GM23338 (cell line): ENCODE measurements around the gene UBL7. TPM values are rescaled to one million over a fixed set of nuclear protein-coding genes. Genes with fewer than 3 reads are reported as not detected.

Experiments
- ATAC-seq: fragments of 200-7000 bp; cut with Tn5 transposase; 3 replicates; pipeline ENCODE4 v1.9.1; 2020
- DNase-seq: peaks from one replicate; pipeline ENCODE4 v3.0.0-alpha.2; 2015; ENCODE audit warnings: low spot score
- H2AFZ ChIP-seq: fragments of 200-600 bp; sonication (generic); 2 replicates; pipeline ENCODE4 v1.8.0; 2016; ENCODE audit warnings: antibody characterized with exemption, mild to moderate bottlenecking, moderate library complexity
- H3F3A ChIP-seq: fragments of 200-600 bp; sonication (generic); replicated peaks from 2 replicates; pipeline ENCODE4 v1.8.0; 2017; ENCODE audit warnings: antibody characterized with exemption, mixed run types, low read depth
- H3K27ac ChIP-seq: fragments of 200-600 bp; sonication (generic); 2 replicates; pipeline ENCODE4 v1.6.1; 2016; ENCODE audit warnings: low read depth
- H3K27me3 ChIP-seq: fragments of 200-600 bp; sonication (generic); 2 replicates; pipeline ENCODE4 v1.8.0; 2016; ENCODE audit warnings: mild to moderate bottlenecking, mixed run types, moderate library complexity; ENCODE audit not compliant: insufficient read depth
- H3K36me3 ChIP-seq: fragments of 200-600 bp; sonication (generic); 2 replicates; pipeline ENCODE4 v1.8.0; 2016; ENCODE audit warnings: mild to moderate bottlenecking; ENCODE audit not compliant: insufficient read depth
- H3K4me1 ChIP-seq: fragments of 200-600 bp; sonication (generic); 2 replicates; pipeline ENCODE4 v1.8.0; 2016; ENCODE audit warnings: mild to moderate bottlenecking, moderate library complexity; ENCODE audit not compliant: insufficient read depth
- H3K4me2 ChIP-seq: fragments of 200-600 bp; sonication (generic); 2 replicates; pipeline ENCODE4 v1.7.1; 2017; ENCODE audit warnings: mixed run types
- H3K4me3 ChIP-seq: fragments of 200-600 bp; sonication (generic); 2 replicates; pipeline ENCODE4 v1.6.1; 2016; ENCODE audit warnings: mixed run types
- H3K79me2 ChIP-seq: fragments of 200-600 bp; sonication (generic); replicated peaks from 2 replicates; pipeline ENCODE4 v1.8.0; 2017; ENCODE audit warnings: mild to moderate bottlenecking; ENCODE audit not compliant: insufficient read depth
- H3K9me2 ChIP-seq: fragments of 200-600 bp; sonication (generic); 2 replicates; pipeline ENCODE4 v1.8.0; 2017; ENCODE audit not compliant: insufficient read depth
- H4K20me1 ChIP-seq: fragments of 200-600 bp; sonication (generic); replicated peaks from 2 replicates; pipeline ENCODE4 v1.8.0; 2017; ENCODE audit warnings: mild to moderate bottlenecking; ENCODE audit not compliant: insufficient read depth
- H3K27ac Mint-ChIP-seq: 2 replicates; pipeline ENCODE4 v1.8.0; 2020; ENCODE audit warnings: inconsistent platforms, mild to moderate bottlenecking, moderate library complexity, mixed read lengths
- H3K27me3 Mint-ChIP-seq: 3 replicates; pipeline ENCODE4 v1.8.0; 2022; ENCODE audit warnings: low read depth, mild to moderate bottlenecking, moderate library complexity, mixed read lengths, inconsistent platforms; ENCODE audit not compliant: insufficient read depth, poor library complexity
- H3K36me3 Mint-ChIP-seq: 3 replicates; pipeline ENCODE4 v1.8.0; 2021; ENCODE audit warnings: low read depth, mild to moderate bottlenecking, inconsistent platforms, moderate library complexity, mixed read lengths
- H3K4me1 Mint-ChIP-seq: 3 replicates; pipeline ENCODE4 v1.8.0; 2020; ENCODE audit warnings: mild to moderate bottlenecking, inconsistent platforms, mixed read lengths
- H3K4me3 Mint-ChIP-seq: 3 replicates; pipeline ENCODE4 v1.8.0; 2021; ENCODE audit warnings: moderate library complexity, mild to moderate bottlenecking, inconsistent platforms, mixed read lengths
- H3K9me3 Mint-ChIP-seq: 3 replicates; pipeline ENCODE4 v1.8.0; 2020; ENCODE audit warnings: moderate library complexity, mild to moderate bottlenecking, inconsistent platforms, mixed read lengths
- CREB1 ChIP-seq: fragments of 250-450 bp; sonication (Bioruptor Pico); IDR thresholded peaks from 2 replicates; pipeline ENCODE4 v1.5.0; 2020; ENCODE audit warnings: low read depth, mild to moderate bottlenecking, moderate library complexity
- ETS1 ChIP-seq: IDR thresholded peaks from 2 replicates; pipeline ENCODE4 v1.6.1; 2016; ENCODE audit warnings: antibody characterized with exemption
- EZH2 ChIP-seq: fragments of 200-600 bp; sonication (generic); IDR thresholded peaks from one replicate; pipeline ENCODE4 v1.8.0; 2017; ENCODE audit warnings: antibody characterized with exemption, mild to moderate bottlenecking, low read depth; ENCODE audit not compliant: unreplicated experiment
- EZH2phosphoT487 ChIP-seq: fragments of 200-600 bp; sonication (generic); IDR thresholded peaks from one replicate; pipeline ENCODE4 v1.8.1; 2018; ENCODE audit warnings: antibody characterized with exemption; ENCODE audit not compliant: unreplicated experiment
- JUNB ChIP-seq: IDR thresholded peaks from one replicate; pipeline ENCODE4 v1.6.1; 2016; ENCODE audit warnings: antibody characterized with exemption; ENCODE audit not compliant: unreplicated experiment
- NANOG ChIP-seq: IDR thresholded peaks from 2 replicates; pipeline ENCODE4 v1.6.1; 2016; ENCODE audit warnings: antibody characterized with exemption, borderline replicate concordance
- POLR2AphosphoS5 ChIP-seq: IDR thresholded peaks from 2 replicates; pipeline ENCODE4 v1.6.1; 2016; ENCODE audit warnings: antibody characterized with exemption, low read depth
- REST ChIP-seq: IDR thresholded peaks from one replicate; pipeline ENCODE4 v1.6.1; 2018; ENCODE audit warnings: antibody characterized with exemption; ENCODE audit not compliant: unreplicated experiment
- ZNF331 ChIP-seq: fragments of 250-450 bp; sonication (Bioruptor Pico); IDR thresholded peaks from 2 replicates; pipeline ENCODE4 v1.5.0; 2020; ENCODE audit warnings: low read depth, mild to moderate bottlenecking, moderate library complexity
- ZNF462 ChIP-seq: fragments of 250-450 bp; sonication (Bioruptor Pico); IDR thresholded peaks from 2 replicates; pipeline ENCODE4 v1.5.0; 2020; ENCODE audit warnings: mild to moderate bottlenecking, moderate library complexity
- polyA plus RNA-seq: library from polyadenylated mRNA; unstranded; fragments of >200 nt; fragmentation: Nextera tagmentation; extraction: Ambion mirVana; gene quantifications from 2 replicates; pipeline ENCODE4 v1.2.1, GENCODE V29; 2016
- total RNA-seq: library from RNA; depleted of rRNA; stranded (reverse); fragments of >200 nt; shearing (Covaris generic); gene quantifications from 2 replicates; pipeline ENCODE4 v1.2.3, GENCODE V29; 2014

The UBL7 gene
- total and polyA plus RNA-seq, 2 experiments from 2014 or later: 73.7 to 99.2 TPM

- Histone ChIP-seq H3K9me2 (no peaks in the 10 kb centered on the region), H2AFZ (no peak overlapping the region), H3F3A (no peaks in the 10 kb centered on the region), H3K27ac (no peak overlapping the region), H4K20me1 (peaks cover 8% of the 10 kb centered on the region), H3K27me3 (peaks cover 10% of the 10 kb centered on the region), H3K4me3 (no peak overlapping the region), H3K4me2 (no peak overlapping the region), H3K36me3 (no peaks in the 10 kb centered on the region), H3K79me2 (peaks cover 24% of the 10 kb centered on the region), H3K4me1 (peaks cover 22% of the 10 kb centered on the region)
- Mint-ChIP-seq H3K4me3 (no peak overlapping the region), H3K4me1 (peaks cover 42% of the 10 kb centered on the region), H3K9me3 (no peaks in the 10 kb centered on the region), H3K27me3 (peaks cover 28% of the 10 kb centered on the region), H3K36me3 (no peaks in the 10 kb centered on the region; the same call in 2 of the 3 replicates), H3K27ac (no peak overlapping the region)
- DNase-seq: no peak
- no peak for ATAC-seq
- TF ChIP-seq EZH2phosphoT487 (no peak), ZNF331 (no peak), CREB1 (CRISPR knock-in tag) (no peak), ZNF462 (CRISPR knock-in tag) (no peak), ETS1 (no peak), REST (no peak), NANOG (no peak), JUNB (no peak), POLR2AphosphoS5 (no peak), EZH2 (no peak)
Measured at GRCh38 chr15:74430510-74430951, 30.4 kb downstream of the UBL7 start.
